Retinal pigment epithelial cell (primary cell): ENCODE data around the gene TRA2B.

ENCODE experiments used
- DNase-seq: peaks from one replicate; pipeline ENCODE4 v3.0.0-alpha.2; 2010; ENCODE audit warnings: low read depth
- H3K4me3 ChIP-seq: 2 replicates; pipeline ENCODE4 v1.5.1; 2011; ENCODE audit warnings: mild to moderate bottlenecking, low read length, control low read depth, moderate library complexity
- CTCF ChIP-seq: conservative IDR thresholded peaks from 2 replicates; pipeline ENCODE4 v1.5.1; 2011; ENCODE audit warnings: low read depth, low read length, control low read depth, inconsistent platforms

TRA2B gene

GRCh38 chr3:185867650-185868049 is 70.2 kb downstream of the TRA2B start:
- no peak overlapping the region for H3K4me3 ChIP-seq
- no peak for DNase-seq
- TF ChIP-seq CTCF = no peak

- no peak overlapping the region for H3K4me3 ChIP-seq
- no peak for DNase-seq
- TF ChIP-seq CTCF = no peak
These were observed 70.8 kb downstream of the TRA2B start for GRCh38 chr3:185866995-185867394.

GRCh38 chr3:185866555-185866954 is 71.3 kb downstream of the TRA2B start:
- no peak for DNase-seq
- TF ChIP-seq CTCF = no peak
- H3K4me3 ChIP-seq = no peak overlapping the region
